ENCODE measurements around the gene RALGAPA2. TPM values are rescaled to one million over a fixed set of nuclear protein-coding genes. Genes with fewer than 3 reads are reported as not detected.
A peak's percentile ranks its signal among the peaks of the same experiment; 100 is the strongest.

Gene RALGAPA2
- total and polyA plus RNA-seq, 2 of the 13 experiments (the other 11 are each of a cell fraction or from before 2014, with no cell fraction given): 13.8 to 17.7 TPM

DNA sequence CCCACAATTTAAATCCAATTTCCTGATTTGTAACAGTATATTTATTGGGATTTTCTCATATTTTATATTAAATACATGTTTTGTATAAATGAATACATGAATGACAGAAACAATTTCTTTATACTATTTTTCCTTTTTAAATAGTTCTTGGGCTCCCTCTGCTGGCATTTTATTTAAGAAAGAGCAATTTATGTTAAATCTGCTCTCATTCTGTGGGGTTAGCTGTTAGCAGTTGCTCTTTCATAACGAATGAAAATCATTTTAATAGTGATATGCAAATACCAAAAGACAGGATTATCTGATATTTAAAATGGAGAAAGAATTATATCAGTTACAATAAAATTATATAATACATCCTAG is 118.3 kb downstream of the RALGAPA2 start:
- POLR2A ChIA-PET: no interaction called here
- CTCF ChIA-PET (ENCODE audit: low intra/inter-chr PET ratio, low total read pairs): interaction anchor here (1.3 to 2.7 kb wide), 5 partner anchors 129 to 511 kb away, joined by 3 to 20 read pairs (median 8); no protein-coding TSS in a partner anchor
- Histone ChIP-seq H3K4me1 (ENCODE audit: insufficient read depth, low read length) (no peaks in the 10 kb centered on the region), H3K36me3 (replicated peaks in 1 of 2; ENCODE audit: control insufficient read depth in 1 of 2, insufficient read depth in 2 of 2, low read length in 2 of 2) (peaks cover 5 to 15% of the 10 kb centered on the region in 2 experiments; a peak in 4 of 5 replicates), H3K9me3 (ENCODE audit: low read length) (no peaks in the 10 kb centered on the region), H3K27ac (ENCODE audit: extremely low read length, insufficient read depth, low read length) (no peak overlapping the region), H3K4me3 (replicated peaks in 1 of 3; ENCODE audit: insufficient read depth in 1 of 3, low read depth in 2 of 3, low read length in 3 of 3) (no peak overlapping the region), H3K4me2 (ENCODE audit: low read depth, low read length) (no peak overlapping the region), H3K9ac (ENCODE audit: insufficient read depth, low read depth, low read length) (no peak overlapping the region), H4K20me1 (ENCODE audit: insufficient read depth, low read length) (peaks cover 7% of the 10 kb centered on the region; the same call in 1 of the 2 replicates), H2AFZ (ENCODE audit: low read length) (no peak overlapping the region), H3K79me2 (ENCODE audit: insufficient read depth, low read length) (no peaks in the 10 kb centered on the region), H3K27me3 (ENCODE audit: control insufficient read depth in 1 of 2, insufficient read depth in 2 of 2, low read length in 2 of 2) (no peaks in the 10 kb centered on the region)
- in situ Hi-C loops (cut with HindIII; ENCODE audit: extremely low pct_ligation_motif_present, low pct_unique_long_range_greater_than_20kb) (loop anchor here (10.0 kb wide), 1 partner anchor 509 kb away; no protein-coding TSS in a partner anchor), intact Hi-C loops (cut with micrococcal nuclease; ENCODE audit: unreplicated experiment) (loop anchor here (1.0 to 5.0 kb wide), 2 partner anchors 234 to 512 kb away; no protein-coding TSS in a partner anchor)
- FAIRE-seq (no peak), ATAC-seq (no peak), DNase-seq (ENCODE audit: low spot score) (peak; percentile 39)
- TF ChIP-seq CTCF (CRISPR knock-in tag; IDR thresholded peaks at IDR 0.05) (0 out of 2 replicates have a peak, but pooled peaks have one; percentile 3), STAG1 (CRISPR knock-in tag; IDR thresholded peaks at IDR 0.05) (peak; percentile 46), PCBP2 (optimal IDR thresholded peaks at IDR 0.05; ENCODE audit: low read depth, low read length, poor library complexity, severe bottlenecking) (no peak)
- no TSS peak for BruUV-seq (replicated peaks)
- 80% methylated on average over 1 of the region's 1 CpG for WGBS (ENCODE audit: low lambda C conversion rate)

DNA sequence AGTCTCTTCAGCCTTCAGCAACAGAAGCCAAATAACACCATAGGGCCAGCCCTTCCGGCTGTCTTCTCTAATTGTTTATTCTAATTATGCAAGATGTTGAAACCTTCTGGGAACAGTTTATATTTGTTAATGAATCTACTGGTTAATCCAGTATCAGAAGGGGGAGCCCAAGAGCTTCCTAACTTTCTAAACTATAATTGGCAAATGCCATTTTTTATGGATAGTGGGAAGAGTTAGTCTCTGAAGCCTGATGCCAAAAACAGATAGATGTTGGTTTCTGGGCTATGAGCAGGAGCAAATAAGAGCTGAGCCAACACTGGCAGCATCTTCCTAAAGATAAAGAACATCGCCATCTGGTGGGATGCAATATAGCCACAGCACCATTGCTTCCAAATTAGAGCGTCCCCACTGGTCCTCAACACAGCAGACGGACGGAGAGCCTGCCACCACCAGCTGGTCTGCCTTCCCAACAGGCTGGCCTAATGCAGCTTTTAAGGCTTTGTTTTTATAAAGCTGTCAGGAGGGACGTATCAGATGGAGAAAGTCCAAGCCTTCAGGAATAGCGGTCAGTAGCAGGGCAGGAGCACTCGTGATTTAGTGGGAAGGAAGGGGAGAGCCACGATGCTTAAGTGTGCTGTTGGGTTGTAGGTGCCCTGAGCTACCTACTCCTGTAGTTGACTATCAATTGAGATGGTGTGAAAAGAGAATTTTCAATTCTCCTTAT is 118.8 kb downstream of the RALGAPA2 start:
- CTCF ChIA-PET (ENCODE audit: low intra/inter-chr PET ratio, low total read pairs): interaction anchor here (1.3 to 2.7 kb wide), 5 partner anchors 128 to 510 kb away, joined by 3 to 20 read pairs (median 8); no protein-coding TSS in a partner anchor
- Histone ChIP-seq H4K20me1 (ENCODE audit: insufficient read depth, low read length) (peaks cover 7% of the 10 kb centered on the region; the same call in 1 of the 2 replicates), H2AFZ (ENCODE audit: low read length) (no peak overlapping the region), H3K27ac (ENCODE audit: extremely low read length, insufficient read depth, low read length) (no peak overlapping the region), H3K36me3 (replicated peaks in 1 of 2; ENCODE audit: control insufficient read depth in 1 of 2, insufficient read depth in 2 of 2, low read length in 2 of 2) (peaks cover 5 to 15% of the 10 kb centered on the region in 2 experiments; a peak in 4 of 5 replicates), H3K27me3 (ENCODE audit: control insufficient read depth in 1 of 2, insufficient read depth in 2 of 2, low read length in 2 of 2) (no peaks in the 10 kb centered on the region), H3K9me3 (ENCODE audit: low read length) (no peaks in the 10 kb centered on the region), H3K4me3 (replicated peaks in 1 of 3; ENCODE audit: insufficient read depth in 1 of 3, low read depth in 2 of 3, low read length in 3 of 3) (no peak overlapping the region), H3K79me2 (ENCODE audit: insufficient read depth, low read length) (no peaks in the 10 kb centered on the region), H3K4me2 (ENCODE audit: low read depth, low read length) (no peak overlapping the region), H3K9ac (ENCODE audit: insufficient read depth, low read depth, low read length) (no peak overlapping the region), H3K4me1 (ENCODE audit: insufficient read depth, low read length) (no peaks in the 10 kb centered on the region)
- BruUV-seq (replicated peaks): no TSS peak
- intact Hi-C loops (cut with micrococcal nuclease; ENCODE audit: unreplicated experiment): loop anchor here (1.0 to 5.0 kb wide), 4 partner anchors 232 to 511 kb away; no protein-coding TSS in a partner anchor
- POLR2A ChIA-PET: no interaction called here
- WGBS (ENCODE audit: low lambda C conversion rate): 87% methylated on average over 9 of the region's 9 CpGs
- ATAC-seq: peak; percentile 98
- FAIRE-seq: peak; percentile 63
- peak; percentile 71 for DNase-seq (ENCODE audit: low spot score)
- in situ Hi-C loops (cut with HindIII; ENCODE audit: extremely low pct_ligation_motif_present, low pct_unique_long_range_greater_than_20kb): loop anchor here (10.0 kb wide), 1 partner anchor 509 kb away; no protein-coding TSS in a partner anchor
- TF ChIP-seq ZNF263 (CRISPR knock-in tag; IDR thresholded peaks at IDR 0.05) (peak; percentile 31; the same call in 1 of the 2 replicates), HNRNPH1 (optimal IDR thresholded peaks at IDR 0.05; ENCODE audit: low read depth, low read length) (no peak), STAG1 (CRISPR knock-in tag; IDR thresholded peaks at IDR 0.05) (peak; percentile 77), ZNF558 (CRISPR knock-in tag; IDR thresholded peaks at IDR 0.05; ENCODE audit: borderline replicate concordance) (0 out of 2 replicates have a peak, but pooled peaks have one; percentile 48), TEAD3 (CRISPR knock-in tag; optimal IDR thresholded peaks at IDR 0.05; ENCODE audit: borderline replicate concordance) (peak; percentile 38), RAD21 (CRISPR knock-in tag; IDR thresholded peaks at IDR 0.05) (peak; percentile 73; the same call in 1 of the 2 replicates), ZNF234 (CRISPR knock-in tag; conservative IDR thresholded peaks at IDR 0.05) (no peak)
- TF ChIP-seq, protein P1, sequence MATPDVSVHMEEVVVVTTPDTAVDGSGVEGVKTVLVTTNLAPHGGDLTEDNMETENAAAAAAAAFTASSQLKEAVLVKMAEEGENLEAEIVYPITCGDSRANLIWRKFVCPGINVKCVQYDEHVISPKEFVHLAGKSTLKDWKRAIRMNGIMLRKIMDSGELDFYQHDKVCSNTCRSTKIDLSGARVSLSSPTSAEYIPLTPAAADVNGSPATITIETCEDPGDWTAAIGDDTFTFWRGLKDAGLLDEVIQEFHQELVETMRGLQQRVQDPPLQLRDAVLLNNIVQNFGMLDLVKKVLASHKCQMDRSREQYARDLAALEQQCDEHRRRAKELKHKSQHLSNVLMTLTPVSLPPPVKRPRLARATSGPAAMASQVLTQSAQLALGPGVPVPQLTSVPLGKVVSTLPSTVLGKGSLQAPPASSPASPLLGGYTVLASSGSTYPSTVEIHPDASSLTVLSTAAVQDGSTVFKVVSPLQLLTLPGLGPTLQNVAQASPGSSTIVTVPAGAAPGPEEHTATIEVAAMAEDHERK (CRISPR knock-in tag; IDR thresholded peaks at IDR 0.05; ENCODE audit: low read depth): no peak
- TF ChIP-seq, protein P2, sequence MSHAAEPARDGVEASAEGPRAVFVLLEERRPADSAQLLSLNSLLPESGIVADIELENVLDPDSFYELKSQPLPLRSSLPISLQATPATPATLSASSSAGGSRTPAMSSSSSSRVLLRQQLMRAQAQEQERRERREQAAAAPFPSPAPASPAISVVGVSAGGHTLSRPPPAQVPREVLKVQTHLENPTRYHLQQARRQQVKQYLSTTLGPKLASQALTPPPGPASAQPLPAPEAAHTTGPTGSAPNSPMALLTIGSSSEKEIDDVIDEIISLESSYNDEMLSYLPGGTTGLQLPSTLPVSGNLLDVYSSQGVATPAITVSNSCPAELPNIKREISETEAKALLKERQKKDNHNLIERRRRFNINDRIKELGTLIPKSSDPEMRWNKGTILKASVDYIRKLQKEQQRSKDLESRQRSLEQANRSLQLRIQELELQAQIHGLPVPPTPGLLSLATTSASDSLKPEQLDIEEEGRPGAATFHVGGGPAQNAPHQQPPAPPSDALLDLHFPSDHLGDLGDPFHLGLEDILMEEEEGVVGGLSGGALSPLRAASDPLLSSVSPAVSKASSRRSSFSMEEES (CRISPR knock-in tag; IDR thresholded peaks at IDR 0.05): no peak

Data from HepG2 (cell line).